Measurements from ENCODE around the gene PACSIN3.

Gene PACSIN3

GRCh38 chr11:47156951-47157350 is 29.3 kb downstream of the PACSIN3 start:
- TF ChIP-seq ZNF274 (IDR thresholded peaks at IDR 0.05; ENCODE audit: low read depth, low read length) (no peak), YY1 (IDR thresholded peaks at IDR 0.05; ENCODE audit: insufficient read depth, insufficient read length) (no peak), SUZ12 (IDR thresholded peaks at IDR 0.05; ENCODE audit: extremely low read depth, insufficient read depth, insufficient read length) (no peak)
- Histone ChIP-seq H3K9me3 (ENCODE audit: insufficient read depth, low read length) (no peaks in the 10 kb centered on the region), H3K9ac (ENCODE audit: insufficient read length, low read depth) (no peak overlapping the region), H3K4me3 (ENCODE audit: insufficient read length, low read depth) (no peak overlapping the region), H3K36me3 (ENCODE audit: insufficient read depth, insufficient read length, low read length) (peaks cover 26% of the 10 kb centered on the region), H3K27me3 (ENCODE audit: insufficient read depth, insufficient read length) (no peaks in the 10 kb centered on the region), H3K4me1 (ENCODE audit: insufficient read depth, insufficient read length) (peaks cover 11% of the 10 kb centered on the region)
- no peak for DNase-seq (ENCODE audit: low read depth, low spot score)

GRCh38 chr11:47156333-47156732 is 29.9 kb downstream of the PACSIN3 start:
- peaks cover 10% of the 10 kb centered on the region for H3K4me1 ChIP-seq (ENCODE audit: insufficient read depth, insufficient read length)
- no peaks in the 10 kb centered on the region for H3K27me3 ChIP-seq (ENCODE audit: insufficient read depth, insufficient read length)
- TF ChIP-seq SUZ12 (IDR thresholded peaks at IDR 0.05; ENCODE audit: extremely low read depth, insufficient read depth, insufficient read length): no peak
- no peak overlapping the region for H3K4me3 ChIP-seq (ENCODE audit: insufficient read length, low read depth)
- no peak overlapping the region for H3K9ac ChIP-seq (ENCODE audit: insufficient read length, low read depth)
- peaks cover 21% of the 10 kb centered on the region for H3K36me3 ChIP-seq (ENCODE audit: insufficient read depth, insufficient read length, low read length)
- no peak for DNase-seq (ENCODE audit: low read depth, low spot score)
- no peaks in the 10 kb centered on the region for H3K9me3 ChIP-seq (ENCODE audit: insufficient read depth, low read length)

DNA sequence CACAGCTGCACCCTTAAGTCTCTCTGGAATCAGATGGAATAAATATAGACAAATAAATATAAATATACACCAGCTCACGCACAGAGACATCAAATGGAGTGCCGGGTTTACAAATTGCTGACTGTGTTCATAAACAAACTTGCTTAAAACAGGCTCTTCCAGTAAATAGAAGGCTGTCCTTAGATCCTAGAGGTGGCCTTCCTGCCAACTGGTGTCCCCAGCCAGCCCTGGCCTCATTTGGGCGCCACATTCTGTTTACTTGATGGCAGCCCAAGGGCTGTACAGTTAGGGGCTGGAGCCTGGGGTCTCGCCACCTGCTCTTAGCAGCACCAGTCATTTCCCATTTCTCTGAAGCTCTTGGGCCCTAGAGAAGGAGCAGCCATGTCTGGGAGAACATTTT is 30.4 kb downstream of the PACSIN3 start:
- Histone ChIP-seq H3K27me3 (ENCODE audit: insufficient read depth, insufficient read length) (no peaks in the 10 kb centered on the region), H3K4me1 (ENCODE audit: insufficient read depth, insufficient read length) (peaks cover 9% of the 10 kb centered on the region), H3K9me3 (ENCODE audit: insufficient read depth, low read length) (no peaks in the 10 kb centered on the region), H3K36me3 (ENCODE audit: insufficient read depth, insufficient read length, low read length) (peaks cover 21% of the 10 kb centered on the region), H3K9ac (ENCODE audit: insufficient read length, low read depth) (no peak overlapping the region), H3K4me3 (ENCODE audit: insufficient read length, low read depth) (no peak overlapping the region)
- no peak for DNase-seq (ENCODE audit: low read depth, low spot score)
- TF ChIP-seq YY1 (IDR thresholded peaks at IDR 0.05; ENCODE audit: insufficient read depth, insufficient read length) (no peak), ZNF274 (IDR thresholded peaks at IDR 0.05; ENCODE audit: low read depth, low read length) (no peak), SUZ12 (IDR thresholded peaks at IDR 0.05; ENCODE audit: extremely low read depth, insufficient read depth, insufficient read length) (no peak)

- H3K4me3 ChIP-seq (ENCODE audit: insufficient read length, low read depth): no peak overlapping the region
These were observed 31.3 kb downstream of the PACSIN3 start for GRCh38 chr11:47154616-47155570.

DNA sequence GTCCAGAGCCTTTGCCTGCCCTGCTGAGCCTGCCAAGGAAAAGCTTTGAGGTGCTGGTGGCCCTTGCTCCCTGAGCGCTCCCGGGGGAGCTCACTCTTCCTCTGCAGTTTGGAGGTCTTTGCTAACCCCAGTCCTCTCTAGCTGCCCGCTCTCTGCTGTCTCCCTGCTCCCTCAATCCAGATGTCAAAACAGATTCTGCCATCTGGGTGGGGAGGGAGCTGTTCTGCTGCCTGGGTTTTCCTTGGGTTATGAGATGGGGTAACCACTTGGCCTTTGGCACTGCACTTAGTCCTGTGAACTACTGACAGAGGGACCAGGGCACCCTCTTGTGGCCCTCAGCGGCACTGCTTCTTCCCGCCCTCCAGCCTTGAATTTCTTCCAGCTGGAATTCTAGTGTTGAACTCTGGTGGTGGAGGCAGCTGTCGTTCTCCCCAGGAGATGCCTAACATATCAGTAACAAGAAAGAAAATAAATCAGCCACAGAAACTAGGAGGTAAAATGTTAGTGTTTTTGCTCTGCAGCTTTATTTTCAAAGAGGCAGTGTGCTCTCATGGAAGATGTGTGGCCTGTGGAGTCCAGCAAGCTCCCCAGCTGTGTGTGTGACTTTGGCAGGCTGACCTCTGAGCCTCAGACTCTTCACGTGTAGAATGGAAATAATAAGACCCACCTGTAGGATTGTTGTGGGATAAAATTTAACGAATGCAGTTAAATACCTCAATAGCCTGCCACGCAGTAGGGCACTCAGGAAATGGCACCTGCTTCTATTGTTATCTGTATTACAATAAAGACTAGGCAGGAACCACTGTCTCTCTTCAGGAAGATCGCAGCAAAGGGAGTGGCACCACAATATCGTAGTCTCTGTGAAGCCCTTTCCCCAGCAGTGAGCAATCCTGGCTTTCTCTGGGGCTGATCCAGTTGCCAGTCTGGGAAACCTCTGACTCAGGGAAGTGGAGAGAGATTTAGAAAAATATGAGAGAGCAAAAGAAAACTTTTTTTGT is 33.0 kb downstream of the PACSIN3 start:
- Histone ChIP-seq H3K4me1 (ENCODE audit: insufficient read depth, insufficient read length) (peaks cover 9% of the 10 kb centered on the region), H3K9me3 (ENCODE audit: insufficient read depth, low read length) (no peaks in the 10 kb centered on the region), H3K9ac (ENCODE audit: insufficient read length, low read depth) (no peak overlapping the region), H3K27me3 (ENCODE audit: insufficient read depth, insufficient read length) (no peaks in the 10 kb centered on the region), H3K4me3 (ENCODE audit: insufficient read length, low read depth) (no peak overlapping the region), H3K36me3 (ENCODE audit: insufficient read depth, insufficient read length, low read length) (peaks cover 12% of the 10 kb centered on the region)
- TF ChIP-seq ZNF274 (IDR thresholded peaks at IDR 0.05; ENCODE audit: low read depth, low read length) (no peak), SUZ12 (IDR thresholded peaks at IDR 0.05; ENCODE audit: extremely low read depth, insufficient read depth, insufficient read length) (no peak), YY1 (IDR thresholded peaks at IDR 0.05; ENCODE audit: insufficient read depth, insufficient read length) (no peak)
- no peak for DNase-seq (ENCODE audit: low read depth, low spot score)

More at GRCh38 chr11:47154616-47155570, 31.3 kb downstream of the PACSIN3 start:
- Histone ChIP-seq H3K27me3 (ENCODE audit: insufficient read depth, insufficient read length) (no peaks in the 10 kb centered on the region), H3K4me1 (ENCODE audit: insufficient read depth, insufficient read length) (peaks cover 9% of the 10 kb centered on the region), H3K9ac (ENCODE audit: insufficient read length, low read depth) (no peak overlapping the region), H3K36me3 (ENCODE audit: insufficient read depth, insufficient read length, low read length) (peaks cover 13% of the 10 kb centered on the region), H3K9me3 (ENCODE audit: insufficient read depth, low read length) (no peaks in the 10 kb centered on the region)
- TF ChIP-seq YY1 (IDR thresholded peaks at IDR 0.05; ENCODE audit: insufficient read depth, insufficient read length) (no peak), ZNF274 (IDR thresholded peaks at IDR 0.05; ENCODE audit: low read depth, low read length) (no peak), SUZ12 (IDR thresholded peaks at IDR 0.05; ENCODE audit: extremely low read depth, insufficient read depth, insufficient read length) (no peak)
- no peak for DNase-seq (ENCODE audit: low read depth, low spot score)

GRCh38 chr11:47152126-47152952 is 33.9 kb downstream of the PACSIN3 start:
- Histone ChIP-seq H3K27me3 (ENCODE audit: insufficient read depth, insufficient read length) (no peaks in the 10 kb centered on the region), H3K4me1 (ENCODE audit: insufficient read depth, insufficient read length) (peaks cover 9% of the 10 kb centered on the region), H3K9ac (ENCODE audit: insufficient read length, low read depth) (no peak overlapping the region), H3K4me3 (ENCODE audit: insufficient read length, low read depth) (no peak overlapping the region), H3K36me3 (ENCODE audit: insufficient read depth, insufficient read length, low read length) (peaks cover 16% of the 10 kb centered on the region), H3K9me3 (ENCODE audit: insufficient read depth, low read length) (no peaks in the 10 kb centered on the region)
- no peak for DNase-seq (ENCODE audit: low read depth, low spot score)
- no peak for TF ChIP-seq ZNF274 (IDR thresholded peaks at IDR 0.05; ENCODE audit: low read depth, low read length)
- no peak for TF ChIP-seq YY1 (IDR thresholded peaks at IDR 0.05; ENCODE audit: insufficient read depth, insufficient read length)
- TF ChIP-seq SUZ12 (IDR thresholded peaks at IDR 0.05; ENCODE audit: extremely low read depth, insufficient read depth, insufficient read length): no peak
